H1 (cell line): ENCODE results near the gene PANX1. TPM values are rescaled to one million over a fixed set of nuclear protein-coding genes. Genes with fewer than 3 reads are reported as not detected.

Source experiments
- BCL11A ChIP-seq, 2 experiments: IDR thresholded peaks; one replicate each; pipeline ENCODE4 v1.6.1; 2011; ENCODE audit warnings: low read depth in 2 of 2, low read length in 2 of 2, mild to moderate bottlenecking in 2 of 2
- CBX5 ChIP-seq: fragments of 300-800, 300-1000 bp; sonication (generic); IDR thresholded peaks from 2 replicates; pipeline ENCODE4 v1.7.1; 2016; ENCODE audit warnings: antibody characterized with exemption, low read length, low read depth
- CBX8 ChIP-seq: fragments of 300-800, 300-1000 bp; sonication (generic); IDR thresholded peaks from 2 replicates; pipeline ENCODE4 v1.7.1; 2016; ENCODE audit warnings: low read depth, low read length, borderline replicate concordance
- CREB1 ChIP-seq: IDR thresholded peaks from 2 replicates; pipeline ENCODE4 v1.6.1; 2012; ENCODE audit warnings: inconsistent platforms
- CTCF ChIP-seq, 3 experiments: IDR thresholded peaks; 1 replicate in 2 of 3; 2 replicates in 1 of 3; pipeline versions ENCODE4 v1.5.1 to v1.6.1; 2011; ENCODE audit warnings: low read length in 3 of 3, mild to moderate bottlenecking in 3 of 3, inconsistent platforms in 2 of 3, low read depth in 1 of 3, moderate library complexity in 1 of 3; ENCODE audit not compliant: insufficient read depth in 1 of 3; ENCODE audit errors: control extremely low read depth in 1 of 3
- JUND ChIP-seq: IDR thresholded peaks from 2 replicates; pipeline ENCODE4 v1.6.1; 2011; ENCODE audit warnings: mild to moderate bottlenecking, improper control_type of control experiment, low read length
- SAP30 ChIP-seq: fragments of 300-600 bp; sonication (generic); IDR thresholded peaks from 2 replicates; pipeline ENCODE4 v1.7.1; 2012; ENCODE audit warnings: low read length, moderate library complexity, mild to moderate bottlenecking, inconsistent platforms; ENCODE audit not compliant: insufficient read depth, insufficient replicate concordance
- TAF7 ChIP-seq: optimal IDR thresholded peaks from 2 replicates; pipeline ENCODE3; 2011; ENCODE audit warnings: low read depth, mild to moderate bottlenecking, inconsistent platforms, low read length, moderate library complexity, borderline replicate concordance
- polyA plus RNA-seq, 7 experiments: library from polyadenylated mRNA; depleted of rRNA in 3 of 7; stranded (reverse) in 5 of 7; unstranded in 2 of 7; fragments of >200 nt in 5 of 7; fragments of 200-250 nt in 2 of 7; gene quantifications; 1 replicate in 5 of 7; 2 replicates in 1 of 7; 4 replicates in 1 of 7; pipeline versions ENCODE4 v1.2.1 to v1.2.3, GENCODE V29; 2011 to 2013; ENCODE audit warnings: missing spikeins in 2 of 7, mixed read lengths in 2 of 7
- total RNA-seq: library from RNA; stranded (reverse); fragmentation: NEBNext Ultra II Directional; extraction: Animal tissue kit (Norgen Biotek cat#: 25700); gene quantifications from 2 replicates; pipeline ENCODE4 v1.2.1, GENCODE V29; 2021

PANX1 gene
- total and polyA plus RNA-seq, 2 of the 8 experiments (the other 6 are each of a cell fraction or from before 2014, with no cell fraction given), result 15.9 to 35.2 TPM

GRCh38 chr11:94150056-94150455, 21.4 kb downstream of the PANX1 start (continued):
- TF ChIP-seq CTCF (IDR thresholded peaks at IDR 0.05; ENCODE audit: control extremely low read depth in 1 of 3, insufficient read depth in 1 of 3, low read depth in 1 of 3, low read length in 3 of 3), result no peak
- no peak for TF ChIP-seq JUND
- TF ChIP-seq CBX5, result no peak
- TF ChIP-seq BCL11A (IDR thresholded peaks at IDR 0.05; ENCODE audit: low read depth in 2 of 2, low read length in 2 of 2), result no peak
- no peak for TF ChIP-seq CBX8
- TF ChIP-seq SAP30, result no peak
- no peak for TF ChIP-seq TAF7
- no peak for TF ChIP-seq CREB1
